MCF 10A (cell line): ENCODE measurements around the gene TMEM138. TPM values are rescaled to one million over a fixed set of nuclear protein-coding genes. Genes with fewer than 3 reads are reported as not detected.

Source experiments
- BruUV-seq: library from RNA; stranded (reverse); fragments of 400-500 nt; replicated peaks from 2 replicates; lab custom pipeline; 2021; lab: Mats Ljungman, UMichigan
- CTCF ChIA-PET: fragments of 300-600 bp; sonication (Branson Sonifier 250); formaldehyde crosslinking; extraction: SDS; loops from one replicate; lab custom pipeline; 2021; ENCODE audit warnings: antibody characterized with exemption, inconsistent platforms; lab: Yijun Ruan, JAX
- POLR2A ChIA-PET: fragments of 300-600, 350-650 bp; sonication (Branson Sonifier 250); formaldehyde crosslinking; extraction: SDS; loops from one replicate; lab custom pipeline; 2020; ENCODE audit warnings: antibody characterized with exemption, inconsistent platforms; lab: Yijun Ruan, JAX
- DNase-seq: peaks from one replicate; pipeline ENCODE4 v3.0.0-alpha.2; 2018; ENCODE audit not compliant: unreplicated experiment
- H3K27ac Mint-ChIP-seq: one replicate; pipeline ENCODE4 v1.8.0; 2022; ENCODE audit warnings: mild to moderate bottlenecking, low read depth, mixed read lengths; ENCODE audit not compliant: unreplicated experiment
- H3K27me3 Mint-ChIP-seq: one replicate; pipeline ENCODE4 v1.8.0; 2022; ENCODE audit warnings: mixed read lengths; ENCODE audit not compliant: insufficient read depth, unreplicated experiment
- H3K36me3 Mint-ChIP-seq: one replicate; pipeline ENCODE4 v1.8.0; 2022; ENCODE audit warnings: mild to moderate bottlenecking, moderate library complexity, mixed read lengths; ENCODE audit not compliant: insufficient read depth, unreplicated experiment
- H3K4me1 Mint-ChIP-seq: one replicate; pipeline ENCODE4 v1.8.0; 2022; ENCODE audit warnings: mixed read lengths; ENCODE audit not compliant: insufficient read depth, unreplicated experiment
- H3K4me3 Mint-ChIP-seq: one replicate; pipeline ENCODE4 v1.8.0; 2022; ENCODE audit warnings: mild to moderate bottlenecking, moderate library complexity, mixed read lengths; ENCODE audit not compliant: unreplicated experiment
- H3K9me3 Mint-ChIP-seq: one replicate; pipeline ENCODE4 v1.8.0; 2022; ENCODE audit warnings: mixed read lengths; ENCODE audit not compliant: unreplicated experiment
- intact Hi-C: fragments of 100-400 bp; cut with micrococcal nuclease; formaldehyde crosslinking; loops from 2 replicates; pipeline ENCODE4 v1.14.1; 2022
- total RNA-seq: library from RNA; stranded (reverse); gene quantifications from 2 replicates; pipeline ENCODE4 v1.2.3, GENCODE V29; 2022
- TF ChIP-seq, protein P1 (sequence below): fragments of 200-600 bp; IDR thresholded peaks from one replicate; pipeline ENCODE4 v1.8.0; 2022; ENCODE audit warnings: antibody characterized with exemption, mild to moderate bottlenecking; ENCODE audit not compliant: unreplicated experiment

The TMEM138 gene
- total RNA-seq, 1 experiment from 2014 or later: 39.9 TPM

GRCh38 chr11:61372659-61373420 is 10.7 kb downstream of the TMEM138 start:
- ChIA-PET POLR2A (interaction anchor here (0.6 to 13.7 kb wide), 3 partner anchors 9 to 469 kb away, joined by 3 to 429 read pairs (median 66); partner anchors contain the start of genes CYB561A3 and TMEM138), CTCF (interaction anchor here (22.4 kb wide), 1 partner anchor 11 kb away, joined by 294 read pairs; no protein-coding TSS in a partner anchor)
- peaks cover 40% of the 10 kb centered on the region for H3K36me3 Mint-ChIP-seq

GRCh38 chr11:61375761-61376108 is 13.6 kb downstream of the TMEM138 start:
- no peaks in the 10 kb centered on the region for H3K9me3 Mint-ChIP-seq
- CTCF ChIA-PET: interaction anchor here (0.6 to 3.2 kb wide), 5 partner anchors 10 to 263 kb away, joined by 3 to 24 read pairs (median 3); no protein-coding TSS in a partner anchor

More at GRCh38 chr11:61372659-61373420, 10.7 kb downstream of the TMEM138 start:
- Mint-ChIP-seq H3K9me3 (no peaks in the 10 kb centered on the region), H3K4me1 (peaks cover 24% of the 10 kb centered on the region), H3K27ac (no peak overlapping the region), H3K27me3 (no peaks in the 10 kb centered on the region), H3K4me3 (no peak overlapping the region)
- TF ChIP-seq, protein P1, sequence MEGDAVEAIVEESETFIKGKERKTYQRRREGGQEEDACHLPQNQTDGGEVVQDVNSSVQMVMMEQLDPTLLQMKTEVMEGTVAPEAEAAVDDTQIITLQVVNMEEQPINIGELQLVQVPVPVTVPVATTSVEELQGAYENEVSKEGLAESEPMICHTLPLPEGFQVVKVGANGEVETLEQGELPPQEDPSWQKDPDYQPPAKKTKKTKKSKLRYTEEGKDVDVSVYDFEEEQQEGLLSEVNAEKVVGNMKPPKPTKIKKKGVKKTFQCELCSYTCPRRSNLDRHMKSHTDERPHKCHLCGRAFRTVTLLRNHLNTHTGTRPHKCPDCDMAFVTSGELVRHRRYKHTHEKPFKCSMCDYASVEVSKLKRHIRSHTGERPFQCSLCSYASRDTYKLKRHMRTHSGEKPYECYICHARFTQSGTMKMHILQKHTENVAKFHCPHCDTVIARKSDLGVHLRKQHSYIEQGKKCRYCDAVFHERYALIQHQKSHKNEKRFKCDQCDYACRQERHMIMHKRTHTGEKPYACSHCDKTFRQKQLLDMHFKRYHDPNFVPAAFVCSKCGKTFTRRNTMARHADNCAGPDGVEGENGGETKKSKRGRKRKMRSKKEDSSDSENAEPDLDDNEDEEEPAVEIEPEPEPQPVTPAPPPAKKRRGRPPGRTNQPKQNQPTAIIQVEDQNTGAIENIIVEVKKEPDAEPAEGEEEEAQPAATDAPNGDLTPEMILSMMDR: no peak
- DNase-seq: no peak
- intact Hi-C loops: no loop called here
- BruUV-seq: no TSS peak

GRCh38 chr11:61377461-61378160 is 15.4 kb downstream of the TMEM138 start:
- no peaks in the 10 kb centered on the region for H3K9me3 Mint-ChIP-seq
- peaks cover 6% of the 10 kb centered on the region for H3K36me3 Mint-ChIP-seq
- no TSS peak for BruUV-seq
- TF ChIP-seq, protein P1: no peak
- ChIA-PET POLR2A (interaction anchor here (1.7 to 15.7 kb wide), 4 partner anchors 12 to 46 kb away, joined by 7 to 429 read pairs (median 118); partner anchors contain the start of genes CYB561A3, DDB1, TKFC and TMEM138), CTCF (interaction anchor here (0.6 to 1.0 kb wide), 2 partner anchors 41 to 43 kb away, joined by 3 to 5 read pairs; no protein-coding TSS in a partner anchor)
- H3K4me3 Mint-ChIP-seq: no peak overlapping the region
- intact Hi-C loops: loop anchor here (1.0 kb wide), 1 partner anchor 15 kb away; the partner anchor contains the start of gene TMEM138
- H3K4me1 Mint-ChIP-seq: peaks cover 13% of the 10 kb centered on the region
- no peak for DNase-seq
- H3K27ac Mint-ChIP-seq: peak overlapping the region; percentile 86
- no peaks in the 10 kb centered on the region for H3K27me3 Mint-ChIP-seq

More at GRCh38 chr11:61375761-61376108, 13.6 kb downstream of the TMEM138 start:
- Mint-ChIP-seq H3K36me3 (peaks cover 12% of the 10 kb centered on the region), H3K27ac (no peak overlapping the region), H3K4me1 (peaks cover 13% of the 10 kb centered on the region), H3K4me3 (no peak overlapping the region), H3K27me3 (no peaks in the 10 kb centered on the region)
- TF ChIP-seq, protein P1: no peak
- POLR2A ChIA-PET: interaction anchor here (0.7 to 15.7 kb wide), 7 partner anchors 9 to 54 kb away, joined by 3 to 429 read pairs (median 7); partner anchors contain the start of genes CYB561A3 and TMEM138
- DNase-seq: no peak
- BruUV-seq: no TSS peak
- intact Hi-C loops: no loop called here
